Raji (cell line): Measurements from ENCODE around the gene NCKAP5.

Source experiments
- POLR2A ChIP-seq: IDR thresholded peaks from 2 replicates; pipeline ENCODE4 v1.6.1; 2011; ENCODE audit warnings: low read depth, low read length, control low read depth; ENCODE audit not compliant: insufficient read depth

Gene NCKAP5

GRCh38 chr2:133342286-133343017 lies 225.8 kb downstream of the NCKAP5 start:
- no peak for TF ChIP-seq POLR2A

GRCh38 chr2:133341575-133341974 lies 226.7 kb downstream of the NCKAP5 start:
- no peak for TF ChIP-seq POLR2A

GRCh38 chr2:133338224-133338623 lies 230.0 kb downstream of the NCKAP5 start:
- no peak for TF ChIP-seq POLR2A

GRCh38 chr2:133334923-133335322 lies 233.3 kb downstream of the NCKAP5 start:
- no peak for TF ChIP-seq POLR2A

GRCh38 chr2:133333181-133333580 lies 235.1 kb downstream of the NCKAP5 start:
- no peak for TF ChIP-seq POLR2A

- no peak for TF ChIP-seq POLR2A
Measured at GRCh38 chr2:133331436-133331835, 236.8 kb downstream of the NCKAP5 start.

GRCh38 chr2:133326652-133327397 lies 241.4 kb downstream of the NCKAP5 start:
- no peak for TF ChIP-seq POLR2A

GRCh38 chr2:133324150-133324561 lies 244.1 kb downstream of the NCKAP5 start:
- TF ChIP-seq POLR2A, result no peak

GRCh38 chr2:133322909-133323308 lies 245.4 kb downstream of the NCKAP5 start:
- TF ChIP-seq POLR2A, result no peak

GRCh38 chr2:133317178-133317577 lies 251.1 kb downstream of the NCKAP5 start:
- no peak for TF ChIP-seq POLR2A

- no peak for TF ChIP-seq POLR2A
Measured at GRCh38 chr2:133316557-133316956, 251.7 kb downstream of the NCKAP5 start.

- TF ChIP-seq POLR2A, result no peak
Measured at GRCh38 chr2:133315280-133315679, 253.0 kb downstream of the NCKAP5 start.

GRCh38 chr2:133314795-133315194 lies 253.5 kb downstream of the NCKAP5 start:
- no peak for TF ChIP-seq POLR2A

GRCh38 chr2:133312038-133312729 lies 256.1 kb downstream of the NCKAP5 start:
- no peak for TF ChIP-seq POLR2A

GRCh38 chr2:133306236-133306635 lies 262.0 kb downstream of the NCKAP5 start:
- no peak for TF ChIP-seq POLR2A

- no peak for TF ChIP-seq POLR2A
Measured at GRCh38 chr2:133304344-133304743, 263.9 kb downstream of the NCKAP5 start.

- no peak for TF ChIP-seq POLR2A
Measured at GRCh38 chr2:133303150-133303549, 265.1 kb downstream of the NCKAP5 start.

GRCh38 chr2:133296401-133296800 lies 271.9 kb downstream of the NCKAP5 start:
- no peak for TF ChIP-seq POLR2A
